Dermis microvascular lymphatic vessel endothelial cell (primary cell): ENCODE measurements around the gene RIT2. TPM values are rescaled to one million over a fixed set of nuclear protein-coding genes. Genes with fewer than 3 reads are reported as not detected.

Source experiments
- total RNA-seq: library from RNA; depleted of rRNA; stranded (reverse); fragments of >200 nt; gene quantifications from 2 replicates; pipeline ENCODE4 v1.2.1, GENCODE V29; 2014

Gene RIT2
- total RNA-seq, 1 donor from 2014 or later, result not detected

Other genes starting within 250 kb of the RIT2 start
- gene SYT4, start 161.8 kb upstream of the RIT2 start, total RNA-seq, result not detected in 2 replicates